Adrenal gland (tissue), 12 donors: Measurements from ENCODE around the gene CELF6. TPM values are rescaled to one million over a fixed set of nuclear protein-coding genes. Genes with fewer than 3 reads are reported as not detected.
"Not testable (repeated sequence)": the region's sequence is repeated elsewhere in the genome, so short reads cannot be mapped to it uniquely, and the experiment has no call there.

ENCODE experiments used
- DNase-seq, 7 donors: peaks; one replicate each; pipeline ENCODE4 v3.0.0-alpha.2; 2019 to 2020
- H3K27ac ChIP-seq, 5 donors: fragments of 200-600 bp; sonication (generic) in 4 of 5; 1 replicate in 3 of 5; 2 replicates in 2 of 5; pipeline versions ENCODE4 v1.5.1 to v1.8.0; 2016 to 2020; ENCODE audit warnings: mild to moderate bottlenecking in 1 of 5
- H3K27me3 ChIP-seq: fragments of 200-600 bp; 2 replicates; pipeline ENCODE4 v1.8.0; 2021
- H3K36me3 ChIP-seq, 2 donors: fragments of 200-600 bp; replicated peaks in 1 of 2; 1 replicate in 1 of 2; 2 replicates in 1 of 2; pipeline versions ENCODE4 v1.5.1 to v1.8.0; 2018 to 2022
- H3K4me1 ChIP-seq, 2 donors: fragments of 200-600 bp; replicated peaks in 1 of 2; 1 replicate in 1 of 2; 2 replicates in 1 of 2; pipeline versions ENCODE4 v1.5.1 to v1.8.0; 2018 to 2021
- H3K4me3 ChIP-seq, 4 donors: fragments of 200-600 bp; sonication (generic) in 3 of 4; one replicate each; pipeline ENCODE4 v1.5.1; 2016 to 2018
- H3K9me3 ChIP-seq, 3 donors: fragments of 200-600 bp; sonication (generic) in 1 of 3; replicated peaks in 1 of 3; 1 replicate in 2 of 3; 2 replicates in 1 of 3; pipeline versions ENCODE4 v1.5.1 to v1.8.0; 2016 to 2021
- CTCF ChIP-seq, 6 experiments: fragments of 450-650 bp in 4 of 6; fragments of 200-600 bp in 2 of 6; sonication (generic) in 1 of 6; IDR thresholded peaks; 1 replicate in 5 of 6; 2 replicates in 1 of 6; pipeline versions ENCODE4 v1.5.1 to v1.8.0; 2016 to 2021; ENCODE audit warnings: antibody characterized with exemption in 6 of 6, mild to moderate bottlenecking in 2 of 6, moderate library complexity in 1 of 6
- POLR2A ChIP-seq, 2 donors: fragments of 450-650 bp; IDR thresholded peaks; one replicate each; pipeline ENCODE4 v1.6.1; 2017; ENCODE audit warnings: antibody characterized with exemption in 2 of 2, mild to moderate bottlenecking in 2 of 2, moderate library complexity in 1 of 2
- WGBS, 4 donors: extraction: QIAGEN DNeasy Blood & Tissue Kit in 2 of 4; methylation state at CpG; one replicate each; pipeline versions ENCODE4 v1.1.5 to v1.1.7; 2013 to 2017; 5-methylcytosine and 5-hydroxymethylcytosine counted together
- intact Hi-C, 2 donors: fragments of 100-400 bp; cut with DNase I; formaldehyde crosslinking; loops; one replicate each; pipeline versions ENCODE4 v1.14.1 to v1.15.0; 2022 to 2023
- polyA plus RNA-seq, 3 donors: library from polyadenylated mRNA; stranded (reverse); fragments of 200-250 nt in 2 of 3; fragments of 350-450 nt in 1 of 3; fragmentation: Illumina TruSeq in 1 of 3; extraction: RNeasy Lipid Tissue Mini Kit (QIAGEN cat#74804) in 1 of 3; gene quantifications; one replicate each; pipeline ENCODE4 v1.2.3, GENCODE V29; 2013 to 2014
- total RNA-seq, 9 donors: library from RNA; depleted of rRNA in 4 of 9; stranded (reverse); fragments of >200 nt in 4 of 9; fragments of 120-200 nt in 1 of 9; fragmentation: NEBNext Ultra II Directional in 1 of 9; extraction: Animal tissue kit (Norgen Biotek cat#: 25700) in 1 of 9; gene quantifications; one replicate each; pipeline versions ENCODE4 v1.1.0 to v1.2.4, GENCODE V29; 2013 to 2023
- donor health status: healthy with polysubstance abuse.
- donor health status: Bipolar disorder and iron deficiency.
- donor health status: DM: yes; HTN: yes; CAD: no.
- donor health status: DM: no; HTN: no; CAD: no.
- donor health status: DM: no; HTN: no; CAD: no.
- donor health status: DM: yes; HTN: yes; CAD: no.

Gene CELF6
- total and polyA plus RNA-seq, 12 donors, result 1.2 to 24.1 (median 2.8) TPM

GRCh38 chr15:72281713-72282112, 38.2 kb downstream of the CELF6 start:
- no peak for TF ChIP-seq POLR2A (IDR thresholded peaks at IDR 0.05)
- no peak for TF ChIP-seq CTCF (IDR thresholded peaks at IDR 0.05)
- H3K27me3 ChIP-seq, result no peaks in the 10 kb centered on the region
- no peak overlapping the region for H3K4me3 ChIP-seq
- intact Hi-C loops, result no loop called here
- no peaks in the 10 kb centered on the region for H3K36me3 ChIP-seq
- H3K9me3 ChIP-seq, result no peaks in the 10 kb centered on the region
- H3K27ac ChIP-seq, result no peak overlapping the region
- 69 to 92% (median 79%) methylated on average over 2 to 3 of the region's 3 CpGs for WGBS, 4 donors
- no peak for DNase-seq
- H3K4me1 ChIP-seq, result no peaks in the 10 kb centered on the region

- intact Hi-C loops, result no loop called here
- no peaks in the 10 kb centered on the region for H3K9me3 ChIP-seq
Observed at GRCh38 chr15:72280751-72281150, 39.2 kb downstream of the CELF6 start.

GRCh38 chr15:72278737-72279136, 41.2 kb downstream of the CELF6 start:
- no peak for TF ChIP-seq POLR2A (IDR thresholded peaks at IDR 0.05)
- TF ChIP-seq CTCF (IDR thresholded peaks at IDR 0.05), result no peak
- no peak for DNase-seq
- Histone ChIP-seq H3K9me3 (no peaks in the 10 kb centered on the region), H3K36me3 (no peaks in the 10 kb centered on the region), H3K27me3 (no peaks in the 10 kb centered on the region), H3K4me1 (peaks cover 0 to 8% of the 10 kb centered on the region in 2 donors), H3K4me3 (no peak overlapping the region), H3K27ac (no peak overlapping the region)
- WGBS, 4 donors, result 83 to 96% (median 90%) methylated on average over 1 of the region's 1 CpG
- intact Hi-C loops, result no loop called here

More at GRCh38 chr15:72280751-72281150, 39.2 kb downstream of the CELF6 start:
- no peak for DNase-seq
- Histone ChIP-seq H3K4me1 (peaks cover 0 to 8% of the 10 kb centered on the region in 2 donors), H3K36me3 (no peaks in the 10 kb centered on the region), H3K27me3 (no peaks in the 10 kb centered on the region), H3K4me3 (no peak overlapping the region), H3K27ac (no peak overlapping the region)
- WGBS, 4 donors, result 72 to 90% (median 86%) methylated on average over 2 of the region's 2 CpGs
- no peak for TF ChIP-seq POLR2A (IDR thresholded peaks at IDR 0.05)
- TF ChIP-seq CTCF (IDR thresholded peaks at IDR 0.05), result no peak

- Histone ChIP-seq H3K36me3 (no peaks in the 10 kb centered on the region), H3K27me3 (no peaks in the 10 kb centered on the region), H3K4me3 (no peak overlapping the region), H3K4me1 (peaks cover 0 to 20% of the 10 kb centered on the region in 2 donors), H3K9me3 (no peaks in the 10 kb centered on the region), H3K27ac (peak overlapping the region in 4 of 5 donors; percentile 38 to 70 (median 46))
- TF ChIP-seq POLR2A (IDR thresholded peaks at IDR 0.05) (no peak), CTCF (IDR thresholded peaks at IDR 0.05) (no peak)
- DNase-seq, result peak; percentile 43 to 74 (median 63)
- intact Hi-C loops, result no loop called here
Observed at GRCh38 chr15:72276326-72276700, 43.6 kb downstream of the CELF6 start.

- H3K4me1 ChIP-seq, result peaks cover 0 to 25% of the 10 kb centered on the region in 2 donors
- H3K36me3 ChIP-seq, H3K4me3 ChIP-seq, DNase-seq, H3K9me3 ChIP-seq, intact Hi-C loops, H3K27me3 ChIP-seq: not testable (repeated sequence)
- peak overlapping the region in 4 of 5 donors; percentile 38 to 70 (median 46) for H3K27ac ChIP-seq
Observed at GRCh38 chr15:72275635-72276325, 44.2 kb downstream of the CELF6 start.
